ENCODE measurements around the gene ARVCF.

- TF ChIP-seq, protein P1, sequence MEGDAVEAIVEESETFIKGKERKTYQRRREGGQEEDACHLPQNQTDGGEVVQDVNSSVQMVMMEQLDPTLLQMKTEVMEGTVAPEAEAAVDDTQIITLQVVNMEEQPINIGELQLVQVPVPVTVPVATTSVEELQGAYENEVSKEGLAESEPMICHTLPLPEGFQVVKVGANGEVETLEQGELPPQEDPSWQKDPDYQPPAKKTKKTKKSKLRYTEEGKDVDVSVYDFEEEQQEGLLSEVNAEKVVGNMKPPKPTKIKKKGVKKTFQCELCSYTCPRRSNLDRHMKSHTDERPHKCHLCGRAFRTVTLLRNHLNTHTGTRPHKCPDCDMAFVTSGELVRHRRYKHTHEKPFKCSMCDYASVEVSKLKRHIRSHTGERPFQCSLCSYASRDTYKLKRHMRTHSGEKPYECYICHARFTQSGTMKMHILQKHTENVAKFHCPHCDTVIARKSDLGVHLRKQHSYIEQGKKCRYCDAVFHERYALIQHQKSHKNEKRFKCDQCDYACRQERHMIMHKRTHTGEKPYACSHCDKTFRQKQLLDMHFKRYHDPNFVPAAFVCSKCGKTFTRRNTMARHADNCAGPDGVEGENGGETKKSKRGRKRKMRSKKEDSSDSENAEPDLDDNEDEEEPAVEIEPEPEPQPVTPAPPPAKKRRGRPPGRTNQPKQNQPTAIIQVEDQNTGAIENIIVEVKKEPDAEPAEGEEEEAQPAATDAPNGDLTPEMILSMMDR (IDR thresholded peaks at IDR 0.05), result no peak
- TF ChIP-seq EP300 (IDR thresholded peaks at IDR 0.05) (no peak), POLR2A (IDR thresholded peaks at IDR 0.05) (no peak)
These were observed 37.4 kb upstream of the ARVCF start for GRCh38 chr22:20054034-20054427.
